ENCODE data around the gene TFCP2L1.
"Not testable (repeated sequence)": the region's sequence is repeated elsewhere in the genome, so short reads cannot be mapped to it uniquely, and the experiment has no call there.

TFCP2L1 gene

DNA sequence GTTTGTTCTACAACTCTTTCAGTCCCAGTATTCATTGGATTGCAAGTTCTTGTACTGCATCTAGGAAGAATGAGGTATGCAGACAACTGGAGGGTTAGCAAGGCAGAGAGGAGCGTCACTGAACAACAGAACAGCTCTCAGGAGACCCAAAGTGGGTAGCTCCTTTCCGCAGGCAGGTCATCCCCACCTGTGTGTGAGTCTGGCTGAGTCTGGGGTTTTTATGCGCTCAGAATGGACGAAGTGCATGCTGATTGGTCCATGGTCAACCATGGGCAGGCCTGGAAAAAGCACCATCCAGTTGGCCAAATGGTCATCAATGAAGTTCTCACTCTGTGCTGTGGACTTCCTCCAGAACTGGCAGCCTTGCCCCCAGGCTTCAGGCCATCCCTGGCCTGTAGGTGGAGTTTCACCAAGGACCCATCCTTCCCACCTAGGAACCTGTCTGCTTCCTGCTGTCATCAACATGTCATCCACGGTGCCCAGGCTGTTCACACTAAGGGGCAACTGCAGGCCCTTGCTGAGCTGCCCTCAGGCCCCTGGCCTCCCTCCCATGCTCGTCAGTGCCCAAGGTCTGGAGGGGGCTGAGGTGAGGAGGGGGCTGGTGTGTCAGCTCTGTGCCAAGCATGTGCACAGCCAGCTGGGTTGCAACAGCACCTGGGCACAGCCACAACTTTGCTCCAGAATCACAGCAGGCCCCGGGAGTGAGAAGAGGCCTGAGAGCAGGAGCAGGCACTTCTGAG lies 11.1 kb upstream of the TFCP2L1 start:
- DNase-seq (ENCODE audit: low read depth) = no peak

DNA sequence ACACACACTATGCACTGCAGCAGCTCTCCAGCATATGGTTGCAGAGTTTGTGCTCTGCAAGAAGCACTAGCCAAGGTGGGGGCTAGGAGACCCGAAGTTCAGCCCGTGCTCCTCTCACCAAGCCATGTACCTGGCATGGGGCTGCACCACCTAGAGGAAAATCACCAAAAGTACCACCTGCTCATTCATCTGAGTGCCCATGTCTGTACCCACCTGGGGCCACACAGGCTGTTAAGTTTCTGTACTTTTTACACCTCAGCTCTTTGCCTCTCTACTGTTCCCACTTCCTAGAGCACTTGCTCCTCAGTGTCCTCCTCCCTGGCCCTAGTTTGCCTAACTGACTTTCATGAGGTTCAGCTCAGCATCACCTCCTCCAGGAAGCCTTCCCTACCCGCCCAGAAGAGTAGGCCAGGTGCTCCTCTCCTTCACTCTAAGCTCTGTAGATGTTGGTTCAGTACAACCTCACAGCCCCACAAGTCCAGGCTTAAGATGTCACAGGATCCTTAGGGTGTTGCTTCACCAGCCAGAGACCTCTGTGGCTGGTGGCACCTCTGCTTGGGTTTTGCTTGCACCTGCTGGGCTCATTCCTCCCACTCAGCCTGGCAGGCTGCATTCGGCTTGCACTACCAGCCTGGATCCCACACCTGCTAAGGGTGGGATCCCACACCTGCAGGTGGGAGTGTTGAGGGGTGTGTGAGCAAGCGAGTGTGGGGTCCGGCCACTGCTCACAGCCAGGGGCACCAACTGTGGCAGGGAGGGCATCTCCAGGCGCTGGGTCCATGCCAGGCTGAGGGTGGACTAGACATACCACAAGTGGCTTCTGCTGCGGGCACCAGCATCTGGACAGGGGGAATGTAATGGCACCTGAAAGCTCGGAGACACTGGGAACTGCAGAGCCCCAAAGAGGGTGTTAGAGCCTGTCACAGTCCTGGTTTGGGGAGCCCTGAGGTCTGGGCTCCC lies 10.2 kb upstream of the TFCP2L1 start:
- DNase-seq (ENCODE audit: low read depth) = no peak

DNA sequence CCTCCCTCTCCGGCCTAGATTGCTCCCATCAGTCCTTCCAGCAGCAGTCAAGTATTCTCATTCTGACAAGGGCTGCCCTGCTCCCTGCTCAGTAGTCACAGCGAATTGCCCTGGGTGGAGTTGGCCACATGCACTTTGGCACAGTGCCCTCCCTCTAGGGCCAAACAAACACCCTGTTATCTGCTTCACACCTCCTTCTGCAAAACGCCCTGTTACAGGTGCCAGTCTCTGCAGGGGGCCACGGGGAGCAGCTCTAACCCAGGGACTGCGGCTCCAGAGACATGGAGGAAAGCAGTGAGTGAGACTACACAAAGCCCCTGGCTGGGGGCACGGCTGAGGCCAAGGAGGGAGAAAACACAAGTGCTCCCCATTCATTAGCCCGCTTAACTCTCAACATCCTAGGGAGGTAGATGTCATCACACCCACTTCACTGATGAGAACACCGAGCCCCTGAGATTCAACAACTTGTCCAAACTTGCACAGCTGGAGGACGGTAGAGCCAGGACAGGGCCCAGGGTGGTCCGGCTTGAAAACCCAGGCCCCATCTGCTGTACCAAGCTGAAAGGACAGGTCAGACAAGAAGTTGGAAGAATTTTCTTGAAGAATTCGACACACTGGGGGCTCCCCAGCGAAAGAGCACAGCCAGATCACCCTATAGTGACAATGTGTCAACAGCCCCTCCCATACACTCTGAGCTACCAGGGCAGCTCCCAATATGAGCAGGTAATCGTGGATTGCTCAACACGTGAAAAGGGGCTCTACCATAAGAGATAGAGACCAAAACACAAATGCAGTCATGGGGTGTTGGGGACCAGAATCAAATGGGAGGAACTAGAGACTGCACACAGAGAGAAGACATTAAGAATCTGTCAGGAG lies 8.7 kb upstream of the TFCP2L1 start:
- no peak for DNase-seq (ENCODE audit: low read depth)

DNA sequence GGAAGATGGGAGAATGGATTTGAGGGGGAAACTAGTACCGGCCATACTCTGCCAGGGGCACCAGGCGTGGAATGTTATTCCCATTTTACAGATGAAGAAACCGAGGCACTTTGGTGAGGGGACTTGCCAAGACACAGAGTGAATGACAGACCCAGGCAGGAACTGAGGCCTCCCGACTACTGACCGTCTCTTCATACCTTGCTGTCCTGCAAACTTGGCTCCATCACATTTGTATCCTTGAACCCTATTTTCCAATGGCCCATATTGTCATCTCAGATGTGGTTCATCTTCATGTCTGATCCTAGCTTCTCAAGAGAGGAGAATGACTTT lies 6.2 kb upstream of the TFCP2L1 start:
- DNase-seq (ENCODE audit: low read depth) = no peak

- no peak for DNase-seq (ENCODE audit: low read depth)
Measured at GRCh38 chr2:121289271-121289670, 4.3 kb upstream of the TFCP2L1 start.

GRCh38 chr2:121288454-121289231 lies 3.6 kb upstream of the TFCP2L1 start:
- DNase-seq (ENCODE audit: low read depth) = no peak

DNA sequence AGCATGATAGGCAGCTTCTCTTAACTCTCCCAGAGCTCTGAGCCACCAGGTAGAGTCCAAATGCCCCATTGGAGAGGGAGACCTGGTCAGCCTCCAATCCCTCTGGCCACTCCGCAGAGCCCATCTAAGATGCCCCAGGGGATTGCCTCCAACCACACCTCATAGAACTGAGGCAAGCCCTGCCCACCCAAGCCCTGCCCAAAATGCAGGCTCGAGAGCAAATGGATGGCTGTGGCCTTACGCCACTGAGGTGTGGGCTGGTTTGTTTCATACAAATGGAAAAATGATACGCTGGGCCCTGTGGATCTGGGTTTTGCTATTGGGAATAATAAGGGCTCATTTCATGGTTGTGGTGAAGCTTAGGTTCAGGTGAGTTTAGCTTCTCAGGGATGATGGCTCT lies 3.0 kb upstream of the TFCP2L1 start:
- DNase-seq (ENCODE audit: low read depth) = no peak

DNA sequence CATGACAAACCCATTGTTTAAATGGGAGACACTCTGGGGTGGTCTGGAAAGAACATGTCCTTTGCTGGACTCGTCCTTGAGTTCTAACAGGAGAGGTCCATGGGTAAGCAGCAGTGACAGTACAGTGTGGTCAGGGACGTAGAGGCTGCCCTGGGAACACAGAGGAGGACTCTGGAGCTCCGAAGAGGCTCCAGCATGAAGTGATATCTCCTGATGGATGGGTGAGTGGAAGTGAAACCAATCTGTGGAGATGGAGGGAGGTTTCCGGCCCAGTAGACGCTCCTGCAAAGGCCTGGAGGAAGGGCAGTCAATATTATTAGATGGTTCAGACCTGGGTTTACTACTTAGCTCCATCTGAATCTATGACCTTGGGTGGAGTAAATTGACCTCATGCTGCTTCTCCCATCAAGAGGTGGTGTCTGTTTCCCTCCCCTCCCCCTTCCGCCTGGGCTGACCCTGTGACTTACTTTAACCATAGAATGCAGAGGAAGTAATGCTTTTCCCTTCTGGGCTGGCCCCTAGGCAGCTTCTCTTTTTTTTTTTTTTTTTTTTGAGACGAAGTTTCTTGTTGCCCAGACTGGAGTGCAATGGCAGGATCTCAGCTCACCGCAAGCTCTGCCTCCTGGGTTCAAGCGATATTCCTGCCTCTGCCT lies 2.3 kb upstream of the TFCP2L1 start:
- no peak for DNase-seq (ENCODE audit: low read depth)

- no peak for DNase-seq (ENCODE audit: low read depth)
Measured at GRCh38 chr2:121286506-121286905, 1.5 kb upstream of the TFCP2L1 start.

DNA sequence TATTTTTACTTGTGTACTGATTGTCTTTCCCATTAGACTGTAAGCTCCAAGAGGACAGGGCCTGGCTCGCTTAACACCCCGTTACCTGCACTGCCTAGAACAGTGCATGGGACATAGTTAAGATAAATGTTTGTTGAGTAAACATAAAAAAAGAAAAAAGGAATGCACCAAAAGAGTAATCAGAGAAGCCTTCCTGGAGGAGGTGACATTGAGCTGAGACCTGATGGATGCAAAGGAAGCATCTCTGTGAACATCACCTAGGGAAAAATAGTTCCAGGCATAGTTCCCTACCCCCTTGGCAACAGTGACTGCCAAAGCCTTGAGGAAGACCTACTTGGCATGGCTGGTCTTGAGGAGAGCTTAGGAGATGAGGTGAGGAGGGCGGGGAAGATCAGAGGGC lies 924 bp upstream of the TFCP2L1 start:
- DNase-seq (ENCODE audit: low read depth) = no peak

DNA sequence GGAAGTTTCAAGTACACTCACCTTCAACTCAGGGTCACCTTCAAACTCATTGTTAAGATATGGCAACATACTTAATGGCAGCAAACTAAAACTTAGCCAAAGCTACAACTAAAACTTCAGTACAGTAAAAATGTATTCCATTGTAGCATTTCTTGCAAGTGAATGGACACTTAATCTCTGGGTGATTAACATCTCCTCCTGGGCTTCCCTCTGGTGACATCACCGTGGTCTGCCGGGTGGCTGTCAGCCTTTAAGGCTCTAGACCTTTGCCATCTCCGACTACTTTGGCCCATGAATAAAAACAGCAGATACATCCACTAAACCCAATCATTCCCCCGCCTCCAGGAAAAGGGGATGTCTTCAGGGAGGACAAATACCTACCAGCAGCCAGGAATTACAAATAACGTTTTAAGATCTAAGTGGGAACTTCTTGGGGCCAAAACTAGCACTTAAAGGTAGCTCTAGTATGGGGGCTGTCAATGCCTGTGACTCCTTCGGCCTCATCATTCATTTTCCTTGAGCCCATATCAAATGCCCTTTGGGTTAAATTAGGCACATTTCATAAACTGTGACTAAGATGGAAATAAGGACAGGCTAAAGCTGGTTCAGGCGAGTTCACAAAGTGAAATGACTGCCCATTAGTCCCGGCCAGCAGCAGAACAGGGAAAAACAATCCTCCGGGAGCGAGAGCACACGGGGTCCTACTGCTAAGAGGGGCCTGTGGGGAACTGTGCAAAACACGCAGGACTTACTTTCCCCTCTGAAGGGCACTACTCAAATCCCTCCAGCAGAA lies 1.1 kb downstream of the TFCP2L1 start:
- DNase-seq (ENCODE audit: low read depth) = no peak

DNA sequence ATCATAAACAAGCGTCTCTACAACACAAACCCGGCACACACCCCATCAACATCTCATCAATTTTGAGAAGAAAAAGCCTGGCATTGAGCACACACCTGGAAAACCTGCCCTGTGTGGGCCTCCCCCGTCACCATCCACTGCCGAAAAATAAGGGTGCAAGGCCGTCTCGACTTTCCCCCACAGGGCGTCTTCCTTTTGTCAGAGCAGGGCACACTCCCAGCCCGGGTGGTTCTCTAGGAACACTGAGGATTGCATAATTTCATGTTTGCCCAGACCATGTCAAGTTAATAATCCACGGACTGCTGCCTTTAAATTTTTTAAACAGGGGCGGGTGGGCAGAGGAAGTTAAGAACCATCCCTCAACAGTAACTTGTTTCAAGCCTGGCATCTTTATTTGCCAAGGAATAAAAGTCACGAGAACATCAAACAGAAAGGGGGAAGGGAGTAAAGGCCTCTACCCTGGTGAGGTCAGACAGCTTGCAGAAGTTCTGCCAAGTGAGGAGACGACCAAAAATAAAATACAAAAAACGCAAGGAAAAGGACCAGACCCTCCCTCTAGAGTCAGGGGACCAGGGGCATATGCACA lies 2.1 kb downstream of the TFCP2L1 start:
- DNase-seq (ENCODE audit: low read depth) = no peak

DNA sequence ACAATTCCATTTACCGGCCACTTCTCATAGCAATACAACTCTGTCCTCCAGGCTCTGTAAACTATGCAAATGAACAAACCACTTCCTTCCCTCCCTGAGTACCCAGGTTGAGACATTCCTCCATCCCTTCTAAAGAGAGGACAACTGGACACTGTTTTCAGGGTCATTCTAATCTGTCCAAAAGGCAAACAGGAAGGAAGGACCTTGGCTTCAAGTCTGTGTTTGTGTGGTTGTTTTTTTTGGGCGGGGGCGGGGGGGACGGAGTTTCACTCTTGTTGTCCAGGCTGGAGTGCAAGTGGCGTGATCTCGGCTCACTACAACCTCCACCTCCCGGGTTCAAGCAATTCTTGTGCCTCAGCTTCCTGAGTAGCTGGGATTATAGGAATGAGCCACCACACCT lies 3.3 kb downstream of the TFCP2L1 start:
- no peak for DNase-seq (ENCODE audit: low read depth)

GRCh38 chr2:121281107-121281506 lies 3.9 kb downstream of the TFCP2L1 start:
- DNase-seq (ENCODE audit: low read depth) = no peak

DNA sequence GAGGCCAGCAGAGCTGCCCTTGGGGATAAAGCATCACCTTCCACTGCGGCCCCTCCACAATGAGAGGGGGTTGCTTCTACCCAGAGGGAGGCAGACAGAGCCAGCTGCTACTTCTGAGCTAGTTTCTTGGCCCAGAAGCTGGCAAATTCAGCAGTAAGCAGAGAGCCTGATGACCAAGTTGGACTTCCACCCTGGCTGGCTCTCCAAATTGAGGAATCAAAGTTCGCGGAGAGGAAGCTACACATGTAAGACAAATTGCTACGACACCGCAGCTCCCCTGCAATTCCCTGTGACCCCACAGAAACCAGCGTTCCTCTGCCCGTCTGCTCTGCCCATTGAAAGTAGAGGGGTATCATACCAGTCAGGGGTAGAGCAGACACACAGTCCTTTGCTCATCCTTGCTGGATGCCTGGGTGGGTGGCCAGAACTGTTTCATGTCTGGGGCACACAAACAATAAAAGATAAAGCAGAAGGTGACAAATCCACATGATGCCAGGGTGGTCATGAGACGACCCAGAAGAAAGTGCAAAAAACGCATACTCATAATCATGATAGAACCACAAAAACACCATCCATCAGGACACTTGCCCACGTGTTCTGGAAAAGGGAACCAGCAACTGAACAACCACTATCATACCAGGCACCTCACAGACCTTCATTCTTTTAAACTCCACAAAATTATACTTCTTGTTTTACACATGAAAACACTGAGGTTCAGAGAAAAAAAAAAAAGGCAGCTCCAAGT lies 5.4 kb downstream of the TFCP2L1 start:
- no peak for DNase-seq (ENCODE audit: low read depth)

DNA sequence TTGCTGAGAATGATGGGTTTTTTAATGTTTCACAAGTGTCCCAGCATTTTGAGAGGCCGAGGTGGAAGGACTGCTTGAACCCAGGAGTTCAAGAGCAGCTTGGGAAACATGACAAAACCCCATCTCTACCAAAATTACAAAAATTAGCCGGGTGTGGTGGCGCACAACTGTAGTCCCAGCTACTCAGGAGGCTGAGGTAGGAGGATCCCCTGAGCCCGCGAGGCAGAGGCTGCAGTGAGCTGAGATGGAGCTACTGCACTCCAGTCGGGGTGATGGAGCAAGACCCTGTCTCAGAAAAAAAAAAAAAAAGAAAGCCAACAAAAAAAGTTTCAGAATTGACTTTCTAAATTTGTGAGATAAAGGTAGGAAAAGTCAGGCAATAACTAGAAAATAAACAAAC lies 8.7 kb downstream of the TFCP2L1 start:
- no peak for DNase-seq (ENCODE audit: low read depth)

DNA sequence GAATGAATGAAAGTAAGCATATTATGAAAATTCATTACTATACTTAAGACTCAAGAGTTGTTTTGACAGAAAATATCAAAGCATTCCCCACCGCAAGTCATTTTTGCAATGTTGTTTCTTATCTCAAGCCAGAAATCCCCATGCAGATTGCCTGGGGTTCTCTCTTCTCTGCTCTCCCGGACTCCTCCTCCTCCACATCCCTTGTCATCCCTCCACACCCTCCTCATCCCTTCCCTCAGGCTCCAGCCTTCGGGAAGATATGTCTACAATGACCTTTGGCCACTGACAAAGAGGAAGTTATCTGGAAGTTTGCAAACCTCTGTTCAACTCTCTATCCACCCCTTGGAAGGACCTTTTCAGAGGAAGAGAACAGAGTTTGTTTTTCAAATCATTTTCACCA lies 11.9 kb downstream of the TFCP2L1 start:
- no peak for DNase-seq (ENCODE audit: low read depth)

- DNase-seq (ENCODE audit: low read depth) = no peak
Measured at GRCh38 chr2:121272596-121272995, 12.4 kb downstream of the TFCP2L1 start.

DNA sequence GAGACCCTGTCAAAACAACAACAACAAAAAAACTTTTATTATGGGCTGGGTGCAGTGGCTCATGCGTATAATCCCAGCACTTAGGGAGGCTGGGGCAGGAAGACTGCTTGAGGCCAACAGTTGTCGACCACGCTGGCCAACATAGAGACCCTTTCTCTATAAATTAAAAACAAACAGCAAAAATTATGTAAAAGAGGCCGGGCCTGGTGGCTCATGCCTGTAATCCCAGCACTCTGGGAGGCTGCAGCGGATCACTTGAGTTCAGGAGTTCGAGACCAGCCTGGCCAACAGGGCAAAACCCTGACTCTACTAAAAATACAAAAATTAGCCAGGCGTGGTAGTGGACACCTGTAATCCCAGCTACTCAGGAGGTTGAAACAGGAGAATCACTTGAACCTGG lies 15.6 kb downstream of the TFCP2L1 start:
- not testable (repeated sequence) for DNase-seq (ENCODE audit: low read depth)

Data from activated T-helper 9 cell treated with anti-CD3 and anti-CD28 coated beads, Interleukin-2, amount 50 U/mL, for 16 hours (primary cell).